ENCODE results near the gene FDXACB1. TPM values are rescaled to one million over a fixed set of nuclear protein-coding genes. Genes with fewer than 3 reads are reported as not detected.

FDXACB1 gene
- total and polyA plus RNA-seq, 4 experiments from 2014 or later, result 3.9 to 8.9 (median 5.4) TPM

GRCh38 chr11:111836721-111837120, 42.2 kb downstream of the FDXACB1 start:
- H3K27ac Mint-ChIP-seq, result no peak overlapping the region
- peaks cover 2 to 6% (median 4%) of the 10 kb centered on the region in 4 donors for H3K4me1 Mint-ChIP-seq
- no peak overlapping the region for H3K4me3 Mint-ChIP-seq
- no peaks in the 10 kb centered on the region for H3K27me3 Mint-ChIP-seq
- ChIA-PET CTCF (ENCODE audit: partially characterized antibody) (no interaction called here), POLR2A (ENCODE audit: partially characterized antibody) (no interaction called here)
- H3K36me3 Mint-ChIP-seq, result peaks cover 33 to 69% of the 10 kb centered on the region in 2 donors
- Histone ChIP-seq H3K9me3 (ENCODE audit: control insufficient read depth in 1 of 2, low read length in 2 of 2) (no peaks in the 10 kb centered on the region), H3K27ac (ENCODE audit: low read depth, low read length) (no peak overlapping the region), H3K4me3 (ENCODE audit: low read length in 2 of 2) (no peak overlapping the region), H3K36me3 (ENCODE audit: insufficient read depth, low read length) (peaks cover 31% of the 10 kb centered on the region), H3K4me1 (ENCODE audit: insufficient read depth, low read length) (peaks cover 5% of the 10 kb centered on the region), H3K27me3 (ENCODE audit: insufficient read depth, low read length) (no peaks in the 10 kb centered on the region)
- no peaks in the 10 kb centered on the region for H3K9me3 Mint-ChIP-seq
- intact Hi-C loops (cut with micrococcal nuclease), result no loop called here
- DNase-seq, result no peak

GRCh38 chr11:111836162-111836561, 42.8 kb downstream of the FDXACB1 start:
- H3K4me3 Mint-ChIP-seq, result no peak overlapping the region
- no peak overlapping the region for H3K27ac Mint-ChIP-seq
- H3K4me1 ChIP-seq (ENCODE audit: insufficient read depth, low read length), result peaks cover 2% of the 10 kb centered on the region
- H3K36me3 Mint-ChIP-seq, result peaks cover 33 to 69% of the 10 kb centered on the region in 2 donors
- H3K27me3 Mint-ChIP-seq, result no peaks in the 10 kb centered on the region
- ChIA-PET POLR2A (ENCODE audit: partially characterized antibody) (no interaction called here), CTCF (ENCODE audit: partially characterized antibody) (no interaction called here)
- H3K36me3 ChIP-seq (ENCODE audit: insufficient read depth, low read length), result peaks cover 31% of the 10 kb centered on the region
- H3K4me3 ChIP-seq (ENCODE audit: low read length in 2 of 2), result no peak overlapping the region
- intact Hi-C loops (cut with micrococcal nuclease), result no loop called here
- no peaks in the 10 kb centered on the region for H3K9me3 ChIP-seq (ENCODE audit: control insufficient read depth in 1 of 2, low read length in 2 of 2)
- peaks cover 0 to 2% (median 1%) of the 10 kb centered on the region in 4 donors for H3K4me1 Mint-ChIP-seq
- DNase-seq, result no peak
- no peak overlapping the region for H3K27ac ChIP-seq (ENCODE audit: low read depth, low read length)
- H3K9me3 Mint-ChIP-seq, result no peaks in the 10 kb centered on the region
- no peaks in the 10 kb centered on the region for H3K27me3 ChIP-seq (ENCODE audit: insufficient read depth, low read length)

- H3K36me3 Mint-ChIP-seq, result peaks cover 33 to 64% of the 10 kb centered on the region in 2 donors
- no peaks in the 10 kb centered on the region for H3K27me3 Mint-ChIP-seq
- CTCF ChIA-PET (ENCODE audit: partially characterized antibody), result interaction anchor here (1.5 to 3.5 kb wide), 4 partner anchors 8 to 269 kb away, joined by 3 to 48 read pairs (median 8); no protein-coding TSS in a partner anchor
These were observed 43.3 kb downstream of the FDXACB1 start for GRCh38 chr11:111835665-111836064.

GRCh38 chr11:111834432-111835163, 44.4 kb downstream of the FDXACB1 start:
- Histone ChIP-seq H3K27ac (ENCODE audit: low read depth, low read length) (no peak overlapping the region), H3K27me3 (ENCODE audit: insufficient read depth, low read length) (no peaks in the 10 kb centered on the region), H3K4me1 (ENCODE audit: insufficient read depth, low read length) (no peaks in the 10 kb centered on the region), H3K4me3 (ENCODE audit: low read length in 2 of 2) (no peak overlapping the region), H3K36me3 (ENCODE audit: insufficient read depth, low read length) (peaks cover 31% of the 10 kb centered on the region), H3K9me3 (ENCODE audit: control insufficient read depth in 1 of 2, low read length in 2 of 2) (no peaks in the 10 kb centered on the region)
- Mint-ChIP-seq H3K4me1 (no peaks in the 10 kb centered on the region), H3K36me3 (peaks cover 43 to 68% of the 10 kb centered on the region in 2 donors), H3K27me3 (no peaks in the 10 kb centered on the region), H3K4me3 (no peak overlapping the region), H3K9me3 (no peaks in the 10 kb centered on the region), H3K27ac (no peak overlapping the region)
- CTCF ChIA-PET (ENCODE audit: partially characterized antibody), result interaction anchor here (0.8 to 3.5 kb wide), 6 partner anchors 8 to 268 kb away, joined by 3 to 48 read pairs (median 6); no protein-coding TSS in a partner anchor
- intact Hi-C loops (cut with micrococcal nuclease), result no loop called here
- DNase-seq, result no peak
- POLR2A ChIA-PET (ENCODE audit: partially characterized antibody), result no interaction called here

More at GRCh38 chr11:111835665-111836064, 43.3 kb downstream of the FDXACB1 start:
- Histone ChIP-seq H3K27me3 (ENCODE audit: insufficient read depth, low read length) (no peaks in the 10 kb centered on the region), H3K9me3 (ENCODE audit: control insufficient read depth in 1 of 2, low read length in 2 of 2) (no peaks in the 10 kb centered on the region), H3K4me3 (ENCODE audit: low read length in 2 of 2) (no peak overlapping the region), H3K36me3 (ENCODE audit: insufficient read depth, low read length) (peaks cover 31% of the 10 kb centered on the region), H3K27ac (ENCODE audit: low read depth, low read length) (no peak overlapping the region), H3K4me1 (ENCODE audit: insufficient read depth, low read length) (no peaks in the 10 kb centered on the region)
- no peak overlapping the region for H3K27ac Mint-ChIP-seq
- DNase-seq, result no peak
- H3K4me3 Mint-ChIP-seq, result no peak overlapping the region
- intact Hi-C loops (cut with micrococcal nuclease), result no loop called here
- POLR2A ChIA-PET (ENCODE audit: partially characterized antibody), result no interaction called here
- H3K4me1 Mint-ChIP-seq, result no peaks in the 10 kb centered on the region
- no peaks in the 10 kb centered on the region for H3K9me3 Mint-ChIP-seq

- Histone ChIP-seq H3K4me3 (ENCODE audit: low read length in 2 of 2) (no peak overlapping the region), H3K4me1 (ENCODE audit: insufficient read depth, low read length) (no peaks in the 10 kb centered on the region), H3K27me3 (ENCODE audit: insufficient read depth, low read length) (no peaks in the 10 kb centered on the region), H3K27ac (ENCODE audit: low read depth, low read length) (no peak overlapping the region), H3K9me3 (ENCODE audit: control insufficient read depth in 1 of 2, low read length in 2 of 2) (no peaks in the 10 kb centered on the region), H3K36me3 (ENCODE audit: insufficient read depth, low read length) (peaks cover 31% of the 10 kb centered on the region)
- DNase-seq, result no peak
- ChIA-PET CTCF (ENCODE audit: partially characterized antibody) (interaction anchor here (0.8 to 3.5 kb wide), 5 partner anchors 11 to 267 kb away, joined by 3 to 48 read pairs (median 4); no protein-coding TSS in a partner anchor), POLR2A (ENCODE audit: partially characterized antibody) (no interaction called here)
- no peaks in the 10 kb centered on the region for H3K9me3 Mint-ChIP-seq
- peaks cover 51 to 74% of the 10 kb centered on the region in 2 donors for H3K36me3 Mint-ChIP-seq
- intact Hi-C loops (cut with micrococcal nuclease), result no loop called here
- H3K4me3 Mint-ChIP-seq, result no peak overlapping the region
- H3K27ac Mint-ChIP-seq, result no peak overlapping the region
- no peaks in the 10 kb centered on the region for H3K27me3 Mint-ChIP-seq
- no peaks in the 10 kb centered on the region for H3K4me1 Mint-ChIP-seq
These were observed 45.4 kb downstream of the FDXACB1 start for GRCh38 chr11:111833524-111833923.

- Histone ChIP-seq H3K9me3 (ENCODE audit: control insufficient read depth in 1 of 2, low read length in 2 of 2) (no peaks in the 10 kb centered on the region), H3K4me3 (ENCODE audit: low read length in 2 of 2) (no peak overlapping the region), H3K27me3 (ENCODE audit: insufficient read depth, low read length) (no peaks in the 10 kb centered on the region), H3K27ac (ENCODE audit: low read depth, low read length) (no peak overlapping the region), H3K36me3 (ENCODE audit: insufficient read depth, low read length) (no peaks in the 10 kb centered on the region), H3K4me1 (ENCODE audit: insufficient read depth, low read length) (no peaks in the 10 kb centered on the region)
- ChIA-PET POLR2A (ENCODE audit: partially characterized antibody) (no interaction called here), CTCF (ENCODE audit: partially characterized antibody) (interaction anchor here (1.0 kb wide), 1 partner anchor 12 kb away, joined by 3 read pairs; no protein-coding TSS in a partner anchor)
- intact Hi-C loops (cut with micrococcal nuclease), result no loop called here
- Mint-ChIP-seq H3K4me1 (peaks cover 0 to 2% (median 0%) of the 10 kb centered on the region in 4 donors), H3K36me3 (peaks cover 45 to 61% of the 10 kb centered on the region in 2 donors), H3K27me3 (no peaks in the 10 kb centered on the region), H3K9me3 (no peaks in the 10 kb centered on the region), H3K27ac (peak overlapping the region in 1 of 7 donors; percentile 13), H3K4me3 (no peak overlapping the region)
- no peak for DNase-seq
These were observed 49.6 kb downstream of the FDXACB1 start for GRCh38 chr11:111829185-111829968.

- ChIA-PET CTCF (ENCODE audit: partially characterized antibody) (interaction anchor here (1.2 to 1.5 kb wide), 3 partner anchors 9 to 240 kb away, joined by 3 to 4 read pairs (median 3); no protein-coding TSS in a partner anchor), POLR2A (ENCODE audit: partially characterized antibody) (no interaction called here)
- intact Hi-C loops (cut with micrococcal nuclease), result no loop called here
- Histone ChIP-seq H3K27me3 (ENCODE audit: insufficient read depth, low read length) (no peaks in the 10 kb centered on the region), H3K27ac (ENCODE audit: low read depth, low read length) (no peak overlapping the region), H3K36me3 (ENCODE audit: insufficient read depth, low read length) (no peaks in the 10 kb centered on the region), H3K4me1 (ENCODE audit: insufficient read depth, low read length) (no peaks in the 10 kb centered on the region), H3K9me3 (ENCODE audit: control insufficient read depth in 1 of 2, low read length in 2 of 2) (no peaks in the 10 kb centered on the region), H3K4me3 (ENCODE audit: low read length in 2 of 2) (no peak overlapping the region)
- H3K4me3 Mint-ChIP-seq, result no peak overlapping the region
- no peaks in the 10 kb centered on the region for H3K27me3 Mint-ChIP-seq
- H3K36me3 Mint-ChIP-seq, result peaks cover 44 to 47% of the 10 kb centered on the region in 2 donors
- no peaks in the 10 kb centered on the region for H3K9me3 Mint-ChIP-seq
- DNase-seq, result no peak
- peaks cover 0 to 2% (median 0%) of the 10 kb centered on the region in 4 donors for H3K4me1 Mint-ChIP-seq
- no peak overlapping the region for H3K27ac Mint-ChIP-seq
These were observed 52.5 kb downstream of the FDXACB1 start for GRCh38 chr11:111826322-111826950.

Measured in CD4-positive, alpha-beta memory T cell (primary cell).